Gastrocnemius medialis (tissue), 4 donors: ENCODE data around the gene TMIE. TPM values are rescaled to one million over a fixed set of nuclear protein-coding genes. Genes with fewer than 3 reads are reported as not detected.

Source experiments
- ATAC-seq, 2 donors: fragments of 150-250 bp; one replicate each; pipeline ENCODE4 v1.9.1; 2016
- DNase-seq, 2 donors: peaks; one replicate each; pipeline ENCODE4 v3.0.0-alpha.2; 2019
- H3K27ac ChIP-seq, 4 donors: fragments of 200-600 bp; sonication (generic); 1 replicate in 1 of 4; 2 replicates in 3 of 4; pipeline ENCODE4 v1.5.1; 2016 to 2018; ENCODE audit warnings: mild to moderate bottlenecking in 2 of 4, moderate library complexity in 1 of 4
- H3K27me3 ChIP-seq, 3 donors: fragments of 200-600 bp; sonication (generic) in 2 of 3; 1 replicate in 1 of 3; 2 replicates in 2 of 3; pipeline versions ENCODE4 v1.5.1 to v1.6.0; 2016 to 2019; ENCODE audit warnings: mild to moderate bottlenecking in 1 of 3, moderate library complexity in 1 of 3
- H3K36me3 ChIP-seq, 2 donors: fragments of 200-600 bp; sonication (generic) in 1 of 2; one replicate each; pipeline ENCODE4 v1.5.1; 2017 to 2018
- H3K4me1 ChIP-seq, 2 donors: fragments of 200-600 bp; sonication (generic) in 1 of 2; one replicate each; pipeline ENCODE4 v1.5.1; 2016 to 2017; ENCODE audit warnings: mild to moderate bottlenecking in 2 of 2
- H3K4me3 ChIP-seq, 4 donors: fragments of 200-600 bp; sonication (generic) in 3 of 4; 1 replicate in 1 of 4; 2 replicates in 3 of 4; pipeline ENCODE4 v1.5.1; 2016 to 2019; ENCODE audit warnings: mild to moderate bottlenecking in 2 of 4
- H3K9me3 ChIP-seq, 3 donors: fragments of 200-600 bp; sonication (generic) in 2 of 3; 1 replicate in 1 of 3; 2 replicates in 2 of 3; pipeline ENCODE4 v1.5.1; 2016 to 2019
- POLR2A ChIP-seq, 2 donors: fragments of 450-650 bp; IDR thresholded peaks; one replicate each; pipeline ENCODE4 v1.6.1; 2017; ENCODE audit warnings: antibody characterized with exemption in 2 of 2, mild to moderate bottlenecking in 2 of 2, moderate library complexity in 2 of 2
- in situ Hi-C, 4 donors: fragments of 200-750 bp; cut with MboI; loops; one replicate each; pipeline versions ENCODE4 v1.15.0 to v1.8.0; 2017; ENCODE audit warnings: low sequenced_read_pairs in 4 of 4
- intact Hi-C: fragments of 100-400 bp; cut with DNase I; formaldehyde crosslinking; loops from one replicate; pipeline ENCODE4 v1.15.1; 2023; ENCODE audit warnings: low total_unique reads
- total RNA-seq, 4 donors: library from RNA; depleted of rRNA; stranded (reverse); fragments of >200 nt; gene quantifications; one replicate each; pipeline versions ENCODE4 v1.1.0 to v1.2.3, GENCODE V29; 2016
- TF ChIP-seq, protein P1 (sequence below), 5 experiments: fragments of 450-650 bp in 3 of 5; fragments of 200-600 bp in 2 of 5; sonication (generic) in 2 of 5; IDR thresholded peaks in 4 of 5; conservative IDR thresholded peaks in 1 of 5; 1 replicate in 4 of 5; 2 replicates in 1 of 5; pipeline ENCODE4 v1.5.1; 2016 to 2019; ENCODE audit warnings: antibody characterized with exemption in 5 of 5, mild to moderate bottlenecking in 3 of 5, moderate library complexity in 3 of 5

Gene TMIE, protein sequence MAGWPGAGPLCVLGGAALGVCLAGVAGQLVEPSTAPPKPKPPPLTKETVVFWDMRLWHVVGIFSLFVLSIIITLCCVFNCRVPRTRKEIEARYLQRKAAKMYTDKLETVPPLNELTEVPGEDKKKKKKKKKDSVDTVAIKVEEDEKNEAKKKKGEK
- under 1 TPM in 3 of 4 donors, not detected in 1; 0.20 to 0.26 (median 0.22) TPM for total RNA-seq

DNA sequence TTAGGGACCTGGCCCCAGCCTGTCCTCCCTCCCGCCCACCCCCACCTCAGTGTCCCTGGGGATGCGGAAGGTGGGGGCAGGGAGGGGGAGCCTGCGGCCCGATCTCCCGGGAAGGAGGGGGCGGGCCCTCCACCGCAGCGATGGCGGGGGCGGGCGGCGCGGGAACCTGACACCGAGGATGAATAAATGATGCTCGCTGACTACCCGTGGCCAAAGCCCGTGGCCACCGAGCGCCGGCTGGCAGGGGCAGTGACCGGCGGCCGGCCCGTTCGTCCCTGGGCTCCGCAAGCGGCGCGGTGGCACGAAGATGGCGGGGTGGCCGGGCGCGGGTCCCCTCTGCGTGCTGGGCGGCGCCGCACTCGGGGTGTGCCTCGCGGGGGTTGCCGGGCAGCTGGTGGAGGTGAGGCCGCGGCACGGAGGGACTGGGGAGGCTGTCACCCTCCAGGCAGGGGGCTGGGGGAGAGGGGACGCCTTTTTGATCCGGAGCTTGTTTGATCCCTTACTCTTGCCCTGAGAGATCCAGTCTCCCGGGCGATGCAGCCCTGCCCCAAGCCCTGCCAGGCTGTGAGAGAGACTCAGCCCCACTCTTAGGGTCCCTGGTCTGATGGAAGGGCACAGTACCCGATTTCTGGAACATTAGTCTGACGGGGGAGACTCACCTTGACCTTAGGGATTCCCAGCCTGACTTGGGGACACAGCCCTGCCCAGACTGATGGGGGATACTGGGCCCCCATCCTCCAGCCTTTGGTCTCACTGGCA is at the start of gene TMIE:
Gene TMIE, plus strand, starts transcription at position 212 of the 759 bp plus-strand sequence. Its CDS starts 96 bp downstream, at position 308.
- peaks cover 36 to 38% of the 10 kb centered on the region in 2 donors for H3K4me1 ChIP-seq
- H3K9me3 ChIP-seq: no peaks in the 10 kb centered on the region
- DNase-seq (no peak), ATAC-seq (no peak)
- TF ChIP-seq POLR2A (IDR thresholded peaks at IDR 0.05): peak; percentile 13 to 25
- TF ChIP-seq, protein P1, sequence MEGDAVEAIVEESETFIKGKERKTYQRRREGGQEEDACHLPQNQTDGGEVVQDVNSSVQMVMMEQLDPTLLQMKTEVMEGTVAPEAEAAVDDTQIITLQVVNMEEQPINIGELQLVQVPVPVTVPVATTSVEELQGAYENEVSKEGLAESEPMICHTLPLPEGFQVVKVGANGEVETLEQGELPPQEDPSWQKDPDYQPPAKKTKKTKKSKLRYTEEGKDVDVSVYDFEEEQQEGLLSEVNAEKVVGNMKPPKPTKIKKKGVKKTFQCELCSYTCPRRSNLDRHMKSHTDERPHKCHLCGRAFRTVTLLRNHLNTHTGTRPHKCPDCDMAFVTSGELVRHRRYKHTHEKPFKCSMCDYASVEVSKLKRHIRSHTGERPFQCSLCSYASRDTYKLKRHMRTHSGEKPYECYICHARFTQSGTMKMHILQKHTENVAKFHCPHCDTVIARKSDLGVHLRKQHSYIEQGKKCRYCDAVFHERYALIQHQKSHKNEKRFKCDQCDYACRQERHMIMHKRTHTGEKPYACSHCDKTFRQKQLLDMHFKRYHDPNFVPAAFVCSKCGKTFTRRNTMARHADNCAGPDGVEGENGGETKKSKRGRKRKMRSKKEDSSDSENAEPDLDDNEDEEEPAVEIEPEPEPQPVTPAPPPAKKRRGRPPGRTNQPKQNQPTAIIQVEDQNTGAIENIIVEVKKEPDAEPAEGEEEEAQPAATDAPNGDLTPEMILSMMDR (IDR thresholded peaks at IDR 0.05 in 4 of 5, conservative IDR thresholded peaks at IDR 0.05 in 1 of 5): no peak
- H3K27me3 ChIP-seq: no peaks in the 10 kb centered on the region
- peak within 1 kb of the TSS; percentile 32 to 55 (median 38) for H3K27ac ChIP-seq
- in situ Hi-C loops: loop anchor here (5.0 to 25.0 kb wide), 3 partner anchors 211 to 636 kb away; no protein-coding TSS in a partner anchor
- peak within 1 kb of the TSS in 3 of 4 donors; percentile 33 to 49 (median 44) for H3K4me3 ChIP-seq
- H3K36me3 ChIP-seq: no peaks in the 10 kb centered on the region
- intact Hi-C loops: loop anchor here (5.0 kb wide), 1 partner anchor 621 kb away; no protein-coding TSS in a partner anchor

DNA sequence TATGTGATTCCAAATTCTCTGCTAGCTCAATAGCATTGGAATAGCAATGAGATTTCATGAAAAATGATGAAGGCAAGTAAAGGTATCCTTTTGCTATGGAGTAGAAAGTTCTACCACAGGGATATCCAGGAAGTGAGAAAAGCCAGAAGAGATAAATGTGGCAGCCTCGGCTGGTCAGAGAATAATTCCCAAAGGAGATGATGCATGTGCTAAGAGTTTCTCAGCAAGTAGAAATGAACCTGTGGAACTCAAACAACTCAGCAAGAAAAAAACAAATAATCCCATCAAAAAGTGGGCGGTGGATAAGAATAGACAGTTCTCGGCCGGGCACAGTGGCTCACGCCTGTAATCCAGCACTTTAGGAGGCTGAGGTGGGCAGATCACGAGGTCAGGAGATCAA is 45.9 kb upstream of the TMIE start:
- in situ Hi-C loops (no loop called here), intact Hi-C loops (no loop called here)
- Histone ChIP-seq H3K27me3 (no peaks in the 10 kb centered on the region), H3K9me3 (no peaks in the 10 kb centered on the region), H3K4me1 (no peaks in the 10 kb centered on the region), H3K4me3 (no peak overlapping the region), H3K27ac (no peak overlapping the region), H3K36me3 (no peaks in the 10 kb centered on the region)
- no peak for ATAC-seq
- DNase-seq: no peak
- no peak for TF ChIP-seq POLR2A (IDR thresholded peaks at IDR 0.05)
- TF ChIP-seq, protein P1 (IDR thresholded peaks at IDR 0.05 in 4 of 5, conservative IDR thresholded peaks at IDR 0.05 in 1 of 5): no peak

DNA sequence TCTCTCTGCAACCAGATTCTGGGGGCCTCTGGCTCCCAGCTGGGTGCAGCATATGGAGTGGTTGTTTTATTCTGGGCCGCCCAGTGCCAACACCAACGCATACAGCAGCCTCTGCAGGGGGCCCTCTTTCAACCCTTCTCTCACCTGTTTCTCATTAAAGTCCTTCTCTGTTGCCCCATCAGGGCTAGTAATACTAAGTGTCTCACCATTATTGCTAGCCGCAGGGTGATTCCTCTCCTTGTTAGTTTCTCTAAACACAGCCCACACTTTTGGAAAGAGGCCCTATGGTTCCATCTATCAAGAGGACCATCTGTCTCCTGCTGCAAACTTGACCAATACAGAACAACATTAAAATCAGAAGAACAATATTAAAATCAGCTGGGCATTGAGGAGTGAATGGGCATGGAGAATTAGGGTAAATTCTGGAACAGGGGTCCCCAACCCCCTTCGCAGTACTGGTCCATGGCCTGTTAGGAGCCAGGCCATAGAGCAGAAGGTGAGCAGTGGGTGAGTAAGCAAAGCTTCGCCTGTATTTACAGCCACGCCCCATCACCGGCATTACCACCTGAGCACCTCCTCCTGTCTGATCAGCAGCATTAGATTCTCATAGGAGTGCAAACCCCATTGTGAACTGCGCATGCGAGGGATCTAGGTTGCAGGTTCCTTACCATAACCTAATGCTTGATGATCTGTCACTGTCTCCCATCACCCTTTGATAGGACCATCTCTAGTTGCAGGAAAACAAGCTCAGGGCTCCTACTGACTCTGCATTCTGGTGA is 44.2 kb upstream of the TMIE start:
- intact Hi-C loops: no loop called here
- Histone ChIP-seq H3K36me3 (no peaks in the 10 kb centered on the region), H3K27me3 (no peaks in the 10 kb centered on the region), H3K27ac (no peak overlapping the region), H3K4me1 (peaks cover 5 to 7% of the 10 kb centered on the region in 2 donors), H3K9me3 (no peaks in the 10 kb centered on the region), H3K4me3 (no peak overlapping the region)
- in situ Hi-C loops: no loop called here
- TF ChIP-seq POLR2A (IDR thresholded peaks at IDR 0.05): no peak
- TF ChIP-seq, protein P1 (IDR thresholded peaks at IDR 0.05 in 4 of 5, conservative IDR thresholded peaks at IDR 0.05 in 1 of 5): no peak
- ATAC-seq (no peak), DNase-seq (no peak)

DNA sequence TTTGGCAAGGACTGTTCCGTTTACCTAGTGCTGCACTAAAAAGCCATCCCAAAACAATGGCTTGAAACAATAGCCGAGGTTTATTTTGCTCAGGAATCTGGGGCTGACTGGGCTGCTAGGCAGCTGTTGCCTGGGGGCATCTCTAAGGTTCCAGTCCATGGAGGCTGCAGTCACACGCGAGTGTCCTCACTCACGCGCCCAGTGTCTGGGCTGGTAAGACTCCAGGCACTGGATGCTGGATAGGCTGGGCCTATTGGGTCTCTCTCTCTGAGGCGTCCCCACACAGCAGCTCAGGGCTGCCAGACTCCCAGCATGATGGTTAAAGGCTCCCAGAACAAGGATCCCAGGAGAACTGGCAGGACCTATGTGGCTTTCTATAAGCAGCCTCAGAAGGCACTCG is 41.9 kb upstream of the TMIE start:
- no peak for ATAC-seq
- no peaks in the 10 kb centered on the region for H3K9me3 ChIP-seq
- H3K27me3 ChIP-seq: no peaks in the 10 kb centered on the region
- intact Hi-C loops (no loop called here), in situ Hi-C loops (no loop called here)
- H3K4me3 ChIP-seq: no peak overlapping the region
- H3K36me3 ChIP-seq: no peaks in the 10 kb centered on the region
- peaks cover 7 to 24% of the 10 kb centered on the region in 2 donors for H3K4me1 ChIP-seq
- no peak for TF ChIP-seq POLR2A (IDR thresholded peaks at IDR 0.05)
- TF ChIP-seq, protein P1 (IDR thresholded peaks at IDR 0.05 in 4 of 5, conservative IDR thresholded peaks at IDR 0.05 in 1 of 5): no peak
- no peak overlapping the region for H3K27ac ChIP-seq
- no peak for DNase-seq
